ENCODE data around the gene DLGAP1. TPM values are rescaled to one million over a fixed set of nuclear protein-coding genes. Genes with fewer than 3 reads are reported as not detected.

The DLGAP1 gene
- total RNA-seq, 1 experiment from 2014 or later: 23.2 TPM

DNA sequence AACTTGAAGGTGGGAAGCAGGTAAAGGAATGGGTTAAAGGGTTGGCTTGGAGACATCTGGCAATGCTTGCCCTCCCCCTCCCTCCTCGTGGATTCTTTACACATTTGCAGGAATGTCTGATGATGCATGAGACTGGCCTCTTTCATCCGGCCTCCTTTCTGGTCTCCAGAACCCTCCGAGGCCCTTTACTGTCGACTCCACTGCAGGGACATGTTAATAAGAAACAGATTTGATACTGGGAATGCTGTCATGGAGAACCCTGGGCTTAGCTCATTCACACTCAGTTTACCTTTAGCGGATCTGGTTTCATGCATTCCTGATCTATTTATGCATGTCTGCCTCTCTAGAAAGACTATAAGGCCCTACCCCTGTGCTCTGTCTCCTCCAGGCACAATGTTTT lies 766.4 kb downstream of the DLGAP1 start:
- no peak overlapping the region for H2BK12ac ChIP-seq (ENCODE audit: insufficient read length, low read depth, low read length)
- H3K4me1 ChIP-seq (ENCODE audit: insufficient read depth, low read length): no peaks in the 10 kb centered on the region
- peaks cover 8 to 12% (median 11%) of the 10 kb centered on the region in 3 experiments for H3K36me3 Mint-ChIP-seq (ENCODE audit: insufficient read depth in 1 of 3, low read depth in 3 of 3)
- H3K9me3 Mint-ChIP-seq: peaks cover 3 to 6% of the 10 kb centered on the region in 2 experiments; a peak in 4 of 5 replicates
- no peak overlapping the region for H4K91ac ChIP-seq (ENCODE audit: insufficient read length, low read depth, low read length)
- TF ChIP-seq, protein P1, sequence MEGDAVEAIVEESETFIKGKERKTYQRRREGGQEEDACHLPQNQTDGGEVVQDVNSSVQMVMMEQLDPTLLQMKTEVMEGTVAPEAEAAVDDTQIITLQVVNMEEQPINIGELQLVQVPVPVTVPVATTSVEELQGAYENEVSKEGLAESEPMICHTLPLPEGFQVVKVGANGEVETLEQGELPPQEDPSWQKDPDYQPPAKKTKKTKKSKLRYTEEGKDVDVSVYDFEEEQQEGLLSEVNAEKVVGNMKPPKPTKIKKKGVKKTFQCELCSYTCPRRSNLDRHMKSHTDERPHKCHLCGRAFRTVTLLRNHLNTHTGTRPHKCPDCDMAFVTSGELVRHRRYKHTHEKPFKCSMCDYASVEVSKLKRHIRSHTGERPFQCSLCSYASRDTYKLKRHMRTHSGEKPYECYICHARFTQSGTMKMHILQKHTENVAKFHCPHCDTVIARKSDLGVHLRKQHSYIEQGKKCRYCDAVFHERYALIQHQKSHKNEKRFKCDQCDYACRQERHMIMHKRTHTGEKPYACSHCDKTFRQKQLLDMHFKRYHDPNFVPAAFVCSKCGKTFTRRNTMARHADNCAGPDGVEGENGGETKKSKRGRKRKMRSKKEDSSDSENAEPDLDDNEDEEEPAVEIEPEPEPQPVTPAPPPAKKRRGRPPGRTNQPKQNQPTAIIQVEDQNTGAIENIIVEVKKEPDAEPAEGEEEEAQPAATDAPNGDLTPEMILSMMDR (conservative IDR thresholded peaks at IDR 0.05): no peak
- no peak overlapping the region for H3K27ac ChIP-seq (ENCODE audit: insufficient read length, low read depth, low read length)
- peak overlapping the region in 1 of 3 experiments; percentile 15; a peak in 2 of 7 replicates for H3K27ac Mint-ChIP-seq
- H3K27me3 Mint-ChIP-seq (ENCODE audit: low read depth): no peaks in the 10 kb centered on the region
- H4K8ac ChIP-seq (replicated peaks; ENCODE audit: insufficient read length, low read depth, low read length): no peak overlapping the region
- H3K14ac ChIP-seq (ENCODE audit: insufficient read depth, low read length): no peak overlapping the region
- no peak overlapping the region for H3K9ac ChIP-seq (ENCODE audit: extremely low read depth, insufficient read length, low read length)
- H3K79me2 ChIP-seq (ENCODE audit: insufficient read depth, low read length): no peaks in the 10 kb centered on the region
- H3K9me3 ChIP-seq (ENCODE audit: control insufficient read depth, low read depth, low read length): no peaks in the 10 kb centered on the region
- H2BK120ac ChIP-seq (ENCODE audit: low read depth, low read length, poor library complexity, severe bottlenecking): no peak overlapping the region
- no peaks in the 10 kb centered on the region for H3K23me2 ChIP-seq (ENCODE audit: insufficient read length, low read depth, low read length, poor library complexity, severe bottlenecking)
- no peak overlapping the region for H3K4ac ChIP-seq (ENCODE audit: low read depth, low read length)
- H3K79me1 ChIP-seq (ENCODE audit: insufficient read depth, low read depth, low read length, poor library complexity, severe bottlenecking): no peaks in the 10 kb centered on the region
- H2AFZ ChIP-seq (ENCODE audit: low read length): no peak overlapping the region
- no peak overlapping the region for H3T11ph ChIP-seq (ENCODE audit: low read length)
- H3K56ac ChIP-seq (ENCODE audit: insufficient read length, low read depth, low read length): no peak overlapping the region
- H2AK5ac ChIP-seq (ENCODE audit: insufficient read length, low read length): no peak overlapping the region
- H3K4me1 Mint-ChIP-seq: peaks cover 13 to 25% of the 10 kb centered on the region in 2 experiments
- H2BK20ac ChIP-seq (ENCODE audit: low read depth, low read length, poor library complexity, severe bottlenecking): no peak overlapping the region
- H3K23ac ChIP-seq (ENCODE audit: insufficient read length, low read depth, low read length): no peak overlapping the region
- H3K4me3 Mint-ChIP-seq: no peak overlapping the region
- H2BK5ac ChIP-seq (ENCODE audit: insufficient read length, low read length): no peak overlapping the region
- H3K4me2 ChIP-seq (ENCODE audit: insufficient read depth, insufficient read length, low read length): no peak overlapping the region
- no peak overlapping the region for H4K5ac ChIP-seq (ENCODE audit: insufficient read length, low read depth, low read length)
- peak; percentile 43 for DNase-seq
- H3K18ac ChIP-seq (ENCODE audit: insufficient read length, low read depth, low read length): no peak overlapping the region
- no peaks in the 10 kb centered on the region for H4K20me1 ChIP-seq (ENCODE audit: control insufficient read depth, insufficient read depth, insufficient read length)
- no CpG with 5 or more reads among the region's 5 CpGs for WGBS (ENCODE audit: extremely low coverage, insufficient read length, low lambda C conversion rate)
- H2BK15ac ChIP-seq (ENCODE audit: low read depth, low read length): no peak overlapping the region
- no peaks in the 10 kb centered on the region for H3K27me3 ChIP-seq (ENCODE audit: insufficient read depth, low read length)
